Lung (tissue), 12 donors: ENCODE measurements around the gene OR6N1. TPM values are rescaled to one million over a fixed set of nuclear protein-coding genes. Genes with fewer than 3 reads are reported as not detected.

Experiments used
- ATAC-seq: fragments of 200-7000 bp; cut with Tn5 transposase; one replicate; pipeline ENCODE4 v1.9.1; 2020; ENCODE audit warnings: moderate number of reproducible peaks; ENCODE audit not compliant: insufficient read depth, low FRiP score
- DNase-seq, 3 donors: peaks; one replicate each; pipeline ENCODE4 v3.0.0-alpha.2; 2013 to 2017
- H3K27ac ChIP-seq, 2 donors: one replicate each; pipeline ENCODE4 v1.5.1; 2013; ENCODE audit warnings: mild to moderate bottlenecking in 2 of 2, moderate library complexity in 2 of 2, control low read depth in 1 of 2, inconsistent platforms in 1 of 2, low read depth in 1 of 2, low read length in 1 of 2
- H3K27me3 ChIP-seq, 3 donors: one replicate each; pipeline ENCODE4 v1.5.1; 2013; ENCODE audit warnings: low read length in 2 of 3; ENCODE audit not compliant: control insufficient read depth in 3 of 3, insufficient read depth in 3 of 3
- H3K36me3 ChIP-seq, 4 donors: one replicate each; pipeline ENCODE4 v1.5.1; 2013; ENCODE audit warnings: low read length in 4 of 4, mild to moderate bottlenecking in 1 of 4, moderate library complexity in 1 of 4; ENCODE audit not compliant: control insufficient read depth in 4 of 4, insufficient read depth in 4 of 4
- H3K4me1 ChIP-seq, 5 donors: one replicate each; pipeline ENCODE4 v1.5.1; 2013; ENCODE audit warnings: low read length in 5 of 5, mild to moderate bottlenecking in 2 of 5, moderate library complexity in 1 of 5; ENCODE audit not compliant: control insufficient read depth in 5 of 5, insufficient read depth in 5 of 5
- H3K4me3 ChIP-seq: one replicate; pipeline ENCODE4 v1.5.1; 2013; ENCODE audit warnings: mild to moderate bottlenecking, control low read depth, moderate library complexity
- H3K9ac ChIP-seq, 2 donors: one replicate each; pipeline ENCODE4 v1.5.1; 2013; ENCODE audit warnings: low read length in 2 of 2, control low read depth in 1 of 2; ENCODE audit not compliant: insufficient read depth in 1 of 2
- H3K9me3 ChIP-seq, 4 donors: one replicate each; pipeline ENCODE4 v1.5.1; 2013; ENCODE audit warnings: low read length in 3 of 4, mild to moderate bottlenecking in 1 of 4, moderate library complexity in 1 of 4; ENCODE audit not compliant: control insufficient read depth in 4 of 4, insufficient read depth in 3 of 4
- CTCF ChIP-seq: IDR thresholded peaks from 2 replicates; pipeline ENCODE4 v1.5.1; 2012; ENCODE audit warnings: mild to moderate bottlenecking; ENCODE audit errors: control extremely low read depth, extremely low read depth
- WGBS, 2 donors: extraction: QIAGEN DNeasy Blood & Tissue Kit; methylation state at CpG; one replicate each; pipeline ENCODE4 v1.1.7; 2013; 5-methylcytosine and 5-hydroxymethylcytosine counted together
- polyA plus RNA-seq, 2 donors: library from polyadenylated mRNA; stranded (reverse); fragments of 200-250 nt; gene quantifications; one replicate each; pipeline ENCODE4 v1.2.1, GENCODE V29; 2013
- total RNA-seq, 2 donors: library from RNA; depleted of rRNA in 1 of 2; stranded (reverse); fragments of >200 nt in 1 of 2; gene quantifications; one replicate each; pipeline ENCODE4 v1.2.1, GENCODE V29; 2014 to 2021
- donor health status: control.
- donor health status: control.
- donor health status: Bipolar disorder and iron deficiency.
- donor health status: healthy.
- donor health status: DM: yes; HTN: yes; CAD: no.

The OR6N1 gene
- total and polyA plus RNA-seq, 4 donors: 0.80 to 8.7 TPM; not detected in 2

GRCh38 chr1:158818975-158819431, 47.0 kb upstream of the OR6N1 start:
- DNase-seq: no peak
- Histone ChIP-seq H3K27me3 (no peaks in the 10 kb centered on the region), H3K4me3 (no peak overlapping the region), H3K36me3 (no peaks in the 10 kb centered on the region), H3K27ac (peak overlapping the region in 1 of 2 donors; percentile 46), H3K4me1 (no peaks in the 10 kb centered on the region), H3K9me3 (no peaks in the 10 kb centered on the region), H3K9ac (no peak overlapping the region)
- WGBS, 2 donors: 75 to 79% methylated on average over 1 of the region's 1 CpG
- no peak for ATAC-seq
- no peak for TF ChIP-seq CTCF

GRCh38 chr1:158818560-158818959, 46.6 kb upstream of the OR6N1 start:
- no peak for ATAC-seq
- WGBS, 2 donors: 44 to 48% methylated on average over 1 of the region's 1 CpG
- no peak for DNase-seq
- Histone ChIP-seq H3K27me3 (no peaks in the 10 kb centered on the region), H3K9ac (no peak overlapping the region), H3K4me1 (no peaks in the 10 kb centered on the region), H3K36me3 (no peaks in the 10 kb centered on the region), H3K27ac (no peak overlapping the region), H3K9me3 (no peaks in the 10 kb centered on the region), H3K4me3 (no peak overlapping the region)
- no peak for TF ChIP-seq CTCF

GRCh38 chr1:158814970-158815369, 43.0 kb upstream of the OR6N1 start:
- H3K27me3 ChIP-seq: no peaks in the 10 kb centered on the region
- ATAC-seq (no peak), DNase-seq (no peak)
- WGBS, 2 donors: 0 to 93% methylated on average over 1 of the region's 1 CpG
- no peak overlapping the region for H3K9ac ChIP-seq
- no peaks in the 10 kb centered on the region for H3K9me3 ChIP-seq
- H3K4me3 ChIP-seq: no peak overlapping the region
- no peak overlapping the region for H3K27ac ChIP-seq
- no peaks in the 10 kb centered on the region for H3K4me1 ChIP-seq
- TF ChIP-seq CTCF: no peak
- H3K36me3 ChIP-seq: no peaks in the 10 kb centered on the region

GRCh38 chr1:158813164-158813563, 41.2 kb upstream of the OR6N1 start:
- Histone ChIP-seq H3K9ac (no peak overlapping the region), H3K4me3 (no peak overlapping the region), H3K27me3 (no peaks in the 10 kb centered on the region), H3K4me1 (no peaks in the 10 kb centered on the region), H3K27ac (no peak overlapping the region), H3K9me3 (peaks cover 0 to 1% (median 0%) of the 10 kb centered on the region in 4 donors), H3K36me3 (no peaks in the 10 kb centered on the region)
- no peak for TF ChIP-seq CTCF
- WGBS, 2 donors: 24 to 36% methylated on average over 3 of the region's 3 CpGs
- ATAC-seq: no peak
- DNase-seq: no peak
